ENCODE results near the gene DBNDD2. TPM values are rescaled to one million over a fixed set of nuclear protein-coding genes. Genes with fewer than 3 reads are reported as not detected.

Gene DBNDD2
- total RNA-seq, 1 experiment from 2014 or later: 0.29 TPM

GRCh38 chr20:45378191-45378590 lies 29.9 kb upstream of the DBNDD2 start, which contains the start of gene TP53TG5:
TSS of gene TP53TG5 (minus strand) at chr20:45378325. CDS start at chr20:45378236, 89 bp downstream.
- no peak for DNase-seq (ENCODE audit: low read depth)

- DNase-seq (ENCODE audit: low read depth): no peak
These were observed 20.8 kb upstream of the DBNDD2 start for GRCh38 chr20:45387274-45387673.

- no peak for DNase-seq (ENCODE audit: low read depth)
These were observed 17.2 kb upstream of the DBNDD2 start for GRCh38 chr20:45390931-45391330.

GRCh38 chr20:45391559-45391958 lies 16.5 kb upstream of the DBNDD2 start:
- no peak for DNase-seq (ENCODE audit: low read depth)

GRCh38 chr20:45392733-45393132 lies 15.4 kb upstream of the DBNDD2 start:
- no peak for DNase-seq (ENCODE audit: low read depth)

GRCh38 chr20:45394221-45395113 lies 13.6 kb upstream of the DBNDD2 start:
- no peak for DNase-seq (ENCODE audit: low read depth)

- no peak for DNase-seq (ENCODE audit: low read depth)
These were observed 13.0 kb upstream of the DBNDD2 start for GRCh38 chr20:45395114-45395415.

GRCh38 chr20:45399018-45399417 lies 9.1 kb upstream of the DBNDD2 start:
- no peak for DNase-seq (ENCODE audit: low read depth)

- no peak for DNase-seq (ENCODE audit: low read depth)
These were observed 7.6 kb upstream of the DBNDD2 start for GRCh38 chr20:45400346-45401031.

- DNase-seq (ENCODE audit: low read depth): no peak
These were observed 5.1 kb upstream of the DBNDD2 start for GRCh38 chr20:45402946-45403345.

- no peak for DNase-seq (ENCODE audit: low read depth)
These were observed 3.7 kb upstream of the DBNDD2 start for GRCh38 chr20:45404438-45404837.

- DNase-seq (ENCODE audit: low read depth): no peak
These were observed 2.4 kb upstream of the DBNDD2 start for GRCh38 chr20:45405571-45406259.

GRCh38 chr20:45406260-45407066 lies 1.6 kb upstream of the DBNDD2 start:
- no peak for DNase-seq (ENCODE audit: low read depth)

- DNase-seq (ENCODE audit: low read depth): no peak
These were observed 883 bp upstream of the DBNDD2 start for GRCh38 chr20:45407067-45407745.

- no peak for DNase-seq (ENCODE audit: low read depth)
These were observed 641 bp downstream of the DBNDD2 start for GRCh38 chr20:45408646-45409213.

GRCh38 chr20:45409521-45410272 lies 1.6 kb downstream of the DBNDD2 start:
- no peak for DNase-seq (ENCODE audit: low read depth)

GRCh38 chr20:45410887-45411286 lies 2.8 kb downstream of the DBNDD2 start:
- no peak for DNase-seq (ENCODE audit: low read depth)

GRCh38 chr20:45412653-45413052 lies 4.6 kb downstream of the DBNDD2 start:
- no peak for DNase-seq (ENCODE audit: low read depth)

- no peak for DNase-seq (ENCODE audit: low read depth)
These were observed 5.4 kb downstream of the DBNDD2 start for GRCh38 chr20:45413479-45413878.

Data from LHCN-M2 (cell line).